GM19324 (cell line): ENCODE data around the gene DLGAP4.
"Not testable (repeated sequence)": the region's sequence is repeated elsewhere in the genome, so short reads cannot be mapped to it uniquely, and the experiment has no call there.

Experiments used
- ATAC-seq: cut with Tn5 transposase; IDR thresholded peaks from one replicate; pipeline ENCODE4 v1.9.1; 2021; ENCODE audit warnings: mild to moderate bottlenecking, moderate library complexity; ENCODE audit not compliant: unreplicated experiment, low FRiP score

Gene DLGAP4

GRCh38 chr20:36519944-36520343 lies 213.8 kb downstream of the DLGAP4 start:
- no peak for ATAC-seq

- ATAC-seq, result no peak
Observed at GRCh38 chr20:36521526-36521925, 215.4 kb downstream of the DLGAP4 start.

GRCh38 chr20:36522412-36522811 lies 216.3 kb downstream of the DLGAP4 start:
- ATAC-seq, result not testable (repeated sequence)

- no peak for ATAC-seq
Observed at GRCh38 chr20:36523341-36523740, 217.2 kb downstream of the DLGAP4 start.

- ATAC-seq, result no peak
Observed at GRCh38 chr20:36525620-36526365, 219.7 kb downstream of the DLGAP4 start.

GRCh38 chr20:36526521-36527011 lies 220.4 kb downstream of the DLGAP4 start:
- no peak for ATAC-seq

GRCh38 chr20:36527331-36528125 lies 221.4 kb downstream of the DLGAP4 start:
- no peak for ATAC-seq

GRCh38 chr20:36528176-36528874 lies 222.2 kb downstream of the DLGAP4 start:
- no peak for ATAC-seq

GRCh38 chr20:36528875-36529417 lies 222.8 kb downstream of the DLGAP4 start:
- no peak for ATAC-seq

GRCh38 chr20:36532388-36532787 lies 226.2 kb downstream of the DLGAP4 start:
- no peak for ATAC-seq

- no peak for ATAC-seq
Observed at GRCh38 chr20:36532822-36533221, 226.7 kb downstream of the DLGAP4 start.

- no peak for ATAC-seq
Observed at GRCh38 chr20:36538026-36538722, 232.0 kb downstream of the DLGAP4 start.

- no peak for ATAC-seq
Observed at GRCh38 chr20:36540551-36541211, 234.5 kb downstream of the DLGAP4 start.

GRCh38 chr20:36541227-36541767 lies 235.2 kb downstream of the DLGAP4 start, which contains the start of gene MYL9:
Gene MYL9 (plus strand): TSS chr20:36541519. CDS start chr20:36544885, 3,366 bp downstream.
- no peak for ATAC-seq

- ATAC-seq, result no peak
Observed at GRCh38 chr20:36541768-36542488, 235.8 kb downstream of the DLGAP4 start.

GRCh38 chr20:36542516-36543183 lies 236.5 kb downstream of the DLGAP4 start:
- no peak for ATAC-seq

- no peak for ATAC-seq
Observed at GRCh38 chr20:36543184-36544133, 237.3 kb downstream of the DLGAP4 start.
